Measurements from ENCODE around the gene TMEM150C.
"Not testable (repeated sequence)": the region's sequence is repeated elsewhere in the genome, so short reads cannot be mapped to it uniquely, and the experiment has no call there.

The TMEM150C gene

GRCh38 chr4:82510216-82510615 is 51.6 kb downstream of the TMEM150C start:
- no peak for DNase-seq

GRCh38 chr4:82508806-82509428 is 52.9 kb downstream of the TMEM150C start:
- DNase-seq: no peak

GRCh38 chr4:82508011-82508410 is 53.8 kb downstream of the TMEM150C start:
- no peak for DNase-seq

- no peak for DNase-seq
Observed at GRCh38 chr4:82501154-82501442, 60.7 kb downstream of the TMEM150C start.

GRCh38 chr4:82500435-82501153 is 61.2 kb downstream of the TMEM150C start:
- DNase-seq: no peak

GRCh38 chr4:82499738-82500434 is 61.9 kb downstream of the TMEM150C start:
- no peak for DNase-seq

- DNase-seq: no peak
Observed at GRCh38 chr4:82496349-82496748, 65.4 kb downstream of the TMEM150C start.

- no peak for DNase-seq
Observed at GRCh38 chr4:82495666-82496065, 66.1 kb downstream of the TMEM150C start.

GRCh38 chr4:82493721-82494425 is 67.9 kb downstream of the TMEM150C start:
- no peak for DNase-seq

GRCh38 chr4:82491251-82491960 is 70.4 kb downstream of the TMEM150C start:
- no peak for DNase-seq

- no peak for DNase-seq
Observed at GRCh38 chr4:82489987-82490386, 71.8 kb downstream of the TMEM150C start.

- no peak for DNase-seq
Observed at GRCh38 chr4:82489076-82489475, 72.7 kb downstream of the TMEM150C start.

- no peak for DNase-seq
Observed at GRCh38 chr4:82484996-82485783, 76.6 kb downstream of the TMEM150C start.

- no peak for DNase-seq
Observed at GRCh38 chr4:82482387-82482786, 79.4 kb downstream of the TMEM150C start.

- no peak for DNase-seq
Observed at GRCh38 chr4:82481506-82481840, 80.3 kb downstream of the TMEM150C start.

- no peak for DNase-seq
Observed at GRCh38 chr4:82480771-82481505, 80.8 kb downstream of the TMEM150C start.

GRCh38 chr4:82479562-82479961 is 82.2 kb downstream of the TMEM150C start:
- no peak for DNase-seq

GRCh38 chr4:82477469-82477868 is 84.3 kb downstream of the TMEM150C start:
- DNase-seq: not testable (repeated sequence)

- DNase-seq: not testable (repeated sequence)
Observed at GRCh38 chr4:82475931-82476330, 85.9 kb downstream of the TMEM150C start.

GRCh38 chr4:82473621-82474164 is 88.1 kb downstream of the TMEM150C start:
- no peak for DNase-seq

GRCh38 chr4:82473080-82473479 is 88.7 kb downstream of the TMEM150C start:
- peak; percentile 15 for DNase-seq
